Cerebellar cortex (tissue), 1 donor: Measurements from ENCODE around the gene MEGF8.
A peak's percentile ranks its signal among the peaks of the same experiment; 100 is the strongest.

ENCODE experiments used
- DNase-seq: peaks from one replicate; pipeline ENCODE4 v3.0.0-alpha.2; 2015; ENCODE audit warnings: low spot score

MEGF8 gene

DNA sequence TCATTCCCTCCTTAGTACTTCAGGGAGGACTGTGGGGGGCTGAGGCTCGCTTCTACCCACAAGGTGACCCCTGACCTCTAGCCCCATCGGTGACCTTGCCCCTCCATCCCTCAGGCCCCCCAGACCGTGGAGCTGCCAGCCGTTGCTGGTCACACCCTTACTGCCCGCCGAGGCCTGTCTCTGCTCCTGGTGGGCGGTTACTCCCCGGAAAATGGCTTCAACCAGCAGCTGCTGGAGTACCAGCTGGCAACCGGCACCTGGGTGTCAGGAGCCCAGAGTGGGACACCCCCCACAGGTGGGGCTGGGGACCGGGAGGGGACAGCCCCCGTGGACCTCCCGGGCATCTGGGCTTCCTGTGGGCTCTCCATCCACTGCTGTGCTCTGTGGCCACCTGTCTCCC is 31.9 kb downstream of the MEGF8 start:
- no peak for DNase-seq

DNA sequence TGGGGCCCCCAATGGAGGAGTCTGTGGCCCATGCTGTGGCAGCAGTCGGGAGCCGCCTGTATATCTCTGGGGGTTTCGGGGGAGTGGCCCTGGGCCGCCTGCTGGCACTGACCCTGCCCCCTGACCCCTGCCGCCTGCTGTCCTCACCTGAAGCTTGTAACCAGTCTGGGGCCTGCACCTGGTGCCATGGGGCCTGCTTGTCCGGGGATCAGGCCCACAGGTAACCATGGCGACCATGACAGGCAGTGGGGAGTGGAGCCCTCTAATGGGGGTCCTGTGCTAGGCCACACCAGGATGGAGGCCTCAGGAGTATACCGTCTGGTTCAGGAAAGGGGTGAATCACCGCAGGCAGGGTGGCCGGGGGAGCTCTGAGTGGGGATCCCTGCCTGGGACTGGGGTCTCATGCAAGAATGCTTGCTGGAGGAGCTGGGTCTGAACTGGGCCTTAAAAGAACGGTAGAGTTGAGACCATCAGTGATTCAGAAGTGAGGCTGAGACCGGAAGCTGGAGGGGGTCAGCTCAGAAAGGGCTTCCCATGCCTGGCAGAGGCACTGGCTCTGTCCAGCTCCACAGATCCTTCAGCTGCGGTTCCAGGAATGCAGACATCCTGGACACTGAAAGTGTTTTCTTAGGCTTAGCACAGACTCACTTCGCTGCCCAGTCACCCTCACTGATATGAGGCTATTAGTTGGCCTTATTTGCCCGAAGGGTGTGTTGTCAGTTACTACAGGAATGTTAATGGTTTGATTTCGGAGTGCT is 35.5 kb downstream of the MEGF8 start:
- no peak for DNase-seq

DNA sequence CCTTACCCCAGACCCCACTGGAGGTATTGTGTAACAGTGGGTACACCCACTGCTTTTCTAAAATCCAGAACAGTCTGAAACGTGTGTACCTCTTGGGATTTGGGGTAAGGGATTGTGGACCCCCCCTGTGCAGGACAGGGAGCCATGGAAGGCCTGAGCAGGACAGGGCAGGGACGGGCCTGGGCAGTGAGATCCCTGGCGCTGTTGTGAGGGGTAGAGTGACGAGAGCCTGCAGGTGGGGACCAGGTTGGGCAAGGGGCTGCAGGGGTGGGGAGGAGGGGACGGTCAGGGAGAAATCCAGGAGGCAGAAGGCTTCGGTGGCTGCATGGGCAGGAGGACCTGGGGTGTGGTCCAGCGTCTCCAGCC is 36.1 kb downstream of the MEGF8 start:
- DNase-seq: no peak

DNA sequence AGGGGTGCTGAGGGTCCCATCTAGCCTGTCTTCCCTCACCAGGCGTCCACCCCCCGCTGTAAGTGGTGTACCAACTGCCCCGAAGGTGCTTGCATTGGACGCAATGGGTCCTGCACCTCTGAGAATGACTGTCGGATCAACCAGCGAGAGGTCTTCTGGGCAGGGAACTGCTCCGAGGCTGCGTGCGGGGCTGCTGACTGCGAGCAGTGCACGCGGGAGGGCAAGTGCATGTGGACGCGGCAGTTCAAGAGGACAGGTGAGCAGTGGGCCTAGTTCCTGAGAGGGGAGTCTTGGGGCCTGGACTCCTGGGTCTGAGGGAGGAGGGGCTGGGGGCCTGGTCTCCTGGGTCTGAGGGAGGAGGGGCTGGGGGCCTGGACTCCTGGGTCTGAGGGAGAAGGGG is 36.9 kb downstream of the MEGF8 start:
- no peak for DNase-seq

DNA sequence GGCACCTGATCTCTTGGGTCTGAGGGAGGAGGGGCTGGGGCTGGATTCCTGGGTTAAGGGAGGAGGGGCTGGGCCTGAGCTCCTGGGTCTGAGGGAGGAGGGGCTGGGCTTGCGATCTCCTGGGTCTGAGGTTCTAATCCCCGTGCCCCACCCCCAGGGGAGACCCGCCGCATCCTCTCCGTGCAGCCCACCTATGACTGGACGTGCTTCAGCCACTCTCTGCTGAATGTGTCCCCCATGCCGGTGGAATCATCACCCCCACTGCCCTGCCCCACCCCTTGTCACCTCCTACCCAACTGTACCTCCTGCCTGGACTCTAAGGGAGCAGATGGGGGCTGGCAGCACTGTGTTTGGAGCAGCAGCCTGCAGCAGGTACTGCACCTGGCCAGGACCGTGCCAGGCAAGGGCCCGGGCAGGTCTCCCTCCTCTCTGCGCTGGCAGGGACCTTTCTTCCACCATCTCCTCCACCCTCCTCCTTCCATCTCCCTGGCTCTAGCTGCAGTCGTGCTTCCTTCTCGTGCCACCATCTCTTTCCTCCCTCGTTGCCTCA is 37.5 kb downstream of the MEGF8 start:
- no peak for DNase-seq

DNA sequence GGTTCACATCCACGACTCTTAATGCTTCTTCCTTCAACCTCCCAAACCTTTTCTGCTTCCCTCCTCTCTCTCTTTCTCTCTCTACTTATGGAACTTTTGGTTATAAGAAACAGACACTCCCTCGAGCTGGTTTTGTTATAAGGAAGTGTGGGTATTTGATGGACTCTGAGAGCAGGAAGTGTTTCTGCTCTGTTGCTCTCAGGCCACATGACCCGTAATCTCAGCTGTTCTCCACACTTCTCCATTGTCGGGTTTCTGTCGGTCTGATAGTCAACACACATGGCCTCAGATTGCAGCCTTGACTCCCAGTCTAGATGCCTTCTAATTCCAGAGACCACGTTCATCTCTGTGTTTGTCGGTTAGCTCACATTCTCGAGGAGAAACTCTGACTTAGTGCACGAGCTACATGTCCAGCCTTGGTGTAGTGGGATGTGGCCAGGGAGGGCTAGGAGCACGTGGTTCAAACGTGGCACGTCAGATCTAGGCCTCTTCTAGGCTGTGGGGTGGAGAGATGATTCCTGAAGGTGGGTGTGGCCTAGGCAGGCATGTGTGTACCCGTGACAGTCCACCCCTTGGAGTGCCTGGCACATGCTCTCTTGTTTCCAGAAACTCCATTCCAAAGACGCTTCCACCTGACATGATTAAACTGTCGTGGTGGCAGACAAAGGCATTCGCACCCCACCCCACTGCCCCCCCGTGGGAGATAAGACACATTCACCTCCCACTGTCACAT is 38.3 kb downstream of the MEGF8 start:
- DNase-seq: no peak

DNA sequence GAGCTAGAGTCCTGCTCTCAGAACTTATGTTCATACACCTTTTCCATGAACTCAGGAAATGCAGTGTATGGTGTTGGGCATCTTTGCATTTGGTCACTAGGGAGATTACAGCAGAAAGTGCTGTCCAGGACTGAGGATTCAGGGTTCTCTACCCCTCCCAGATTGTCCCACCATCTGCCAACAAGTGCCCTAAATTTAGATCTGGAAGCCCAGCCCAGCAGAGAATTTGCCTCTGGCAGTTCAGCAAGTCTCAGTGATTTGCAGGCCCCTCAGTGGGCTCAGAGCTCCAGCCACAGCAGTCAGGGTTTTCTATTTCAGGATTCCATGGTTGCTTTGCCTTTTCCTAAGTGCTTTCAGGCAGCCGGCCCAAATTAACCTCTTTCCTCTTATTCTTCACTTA is 41.2 kb downstream of the MEGF8 start:
- peak; percentile 91 for DNase-seq

DNA sequence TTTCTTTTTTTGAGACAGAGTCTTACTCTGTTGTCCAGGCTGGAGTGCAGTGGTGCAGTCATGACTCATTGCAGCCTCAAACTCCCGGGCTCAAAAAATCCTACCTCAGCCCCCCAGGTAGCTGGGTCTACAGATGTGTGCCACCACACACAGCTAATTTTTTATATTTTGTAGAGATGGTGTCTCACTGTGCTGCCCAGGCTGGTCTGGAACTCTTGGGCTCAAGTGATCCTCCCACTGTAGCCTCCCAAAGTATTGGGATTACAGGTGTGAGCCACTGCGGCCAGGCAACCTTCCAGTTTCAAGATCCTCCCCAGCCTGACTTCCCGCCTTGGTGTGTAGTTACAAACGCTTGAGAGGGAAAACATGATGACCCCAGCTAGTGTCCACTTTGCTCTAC is 42.5 kb downstream of the MEGF8 start:
- DNase-seq: no peak

DNA sequence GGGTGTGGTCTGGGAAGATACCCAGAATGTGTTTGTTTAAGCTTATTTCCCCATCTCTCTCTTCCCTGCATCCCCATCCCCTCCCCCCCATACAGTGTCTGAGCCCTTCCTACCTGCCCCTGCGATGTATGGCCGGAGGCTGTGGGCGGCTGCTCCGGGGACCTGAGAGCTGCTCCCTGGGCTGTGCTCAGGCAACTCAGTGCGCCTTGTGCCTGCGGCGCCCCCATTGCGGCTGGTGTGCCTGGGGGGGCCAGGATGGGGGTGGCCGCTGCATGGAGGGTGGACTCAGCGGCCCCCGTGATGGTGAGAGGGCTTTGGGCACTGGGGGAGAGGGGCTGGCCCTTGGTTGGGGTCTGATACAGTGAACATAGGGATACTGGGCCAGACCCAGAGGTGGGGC is 42.9 kb downstream of the MEGF8 start:
- no peak for DNase-seq

DNA sequence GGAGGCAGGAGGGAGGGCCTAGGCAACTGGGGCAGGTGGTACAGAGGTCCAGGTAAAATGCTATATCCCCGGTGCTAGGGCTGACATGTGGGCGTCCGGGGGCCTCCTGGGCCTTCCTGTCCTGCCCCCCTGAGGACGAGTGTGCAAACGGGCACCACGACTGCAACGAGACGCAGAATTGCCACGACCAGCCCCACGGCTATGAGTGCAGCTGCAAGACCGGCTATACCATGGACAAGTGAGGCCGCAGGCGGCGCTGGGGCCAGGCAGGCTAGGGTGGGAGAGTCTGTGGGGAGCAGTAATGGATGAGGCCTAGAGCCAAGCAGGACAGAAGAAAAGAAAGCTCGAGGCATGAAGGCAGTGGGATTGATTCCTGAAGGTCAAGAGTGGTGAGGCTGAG is 43.3 kb downstream of the MEGF8 start:
- no peak for DNase-seq

DNA sequence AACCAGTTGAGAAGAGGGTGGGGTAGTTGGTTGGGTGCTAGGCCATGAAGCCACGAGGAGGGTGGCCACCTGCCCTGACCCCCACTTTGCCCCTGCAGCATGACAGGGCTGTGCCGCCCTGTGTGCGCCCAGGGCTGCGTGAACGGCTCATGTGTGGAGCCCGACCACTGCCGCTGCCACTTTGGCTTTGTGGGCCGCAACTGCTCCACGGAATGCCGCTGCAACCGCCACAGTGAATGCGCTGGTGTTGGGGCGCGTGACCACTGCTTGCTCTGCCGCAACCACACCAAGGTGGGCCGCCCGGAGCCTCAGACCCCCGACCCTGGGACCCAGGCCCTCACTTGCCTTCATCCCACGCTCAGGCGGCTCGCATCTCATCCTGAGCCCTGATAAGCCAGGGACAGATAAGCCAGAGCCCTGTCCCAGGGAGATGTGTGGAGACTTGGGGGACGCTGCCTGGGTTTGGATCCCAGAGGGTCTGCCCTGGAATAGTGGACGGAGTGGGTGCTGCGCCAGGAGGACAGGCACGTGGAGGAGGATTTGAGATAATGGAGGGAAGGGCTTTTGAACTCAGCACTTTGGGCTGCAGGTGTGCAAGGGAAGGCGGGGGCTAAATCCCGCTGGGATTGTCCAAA is 44.1 kb downstream of the MEGF8 start:
- DNase-seq: no peak

DNA sequence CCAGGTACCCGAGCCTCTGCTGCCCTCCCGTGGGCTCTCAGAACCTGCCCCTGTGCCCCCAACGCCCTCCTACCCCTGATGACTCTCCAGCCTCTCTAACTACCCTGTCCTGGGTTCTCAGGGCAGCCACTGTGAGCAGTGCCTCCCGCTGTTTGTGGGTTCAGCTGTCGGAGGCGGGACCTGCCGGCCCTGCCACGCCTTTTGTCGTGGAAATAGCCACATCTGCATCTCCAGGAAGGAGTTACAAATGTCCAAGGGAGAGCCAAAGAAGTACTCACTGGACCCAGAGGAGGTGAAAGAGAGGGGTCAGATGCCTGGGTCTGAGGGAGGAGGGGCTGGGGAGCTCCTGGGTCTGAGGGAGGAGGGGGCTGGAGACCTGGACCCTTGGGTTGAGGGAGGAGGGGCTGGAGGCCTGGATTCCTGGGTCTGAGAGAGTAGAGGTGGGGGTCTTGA is 44.7 kb downstream of the MEGF8 start:
- DNase-seq: no peak

DNA sequence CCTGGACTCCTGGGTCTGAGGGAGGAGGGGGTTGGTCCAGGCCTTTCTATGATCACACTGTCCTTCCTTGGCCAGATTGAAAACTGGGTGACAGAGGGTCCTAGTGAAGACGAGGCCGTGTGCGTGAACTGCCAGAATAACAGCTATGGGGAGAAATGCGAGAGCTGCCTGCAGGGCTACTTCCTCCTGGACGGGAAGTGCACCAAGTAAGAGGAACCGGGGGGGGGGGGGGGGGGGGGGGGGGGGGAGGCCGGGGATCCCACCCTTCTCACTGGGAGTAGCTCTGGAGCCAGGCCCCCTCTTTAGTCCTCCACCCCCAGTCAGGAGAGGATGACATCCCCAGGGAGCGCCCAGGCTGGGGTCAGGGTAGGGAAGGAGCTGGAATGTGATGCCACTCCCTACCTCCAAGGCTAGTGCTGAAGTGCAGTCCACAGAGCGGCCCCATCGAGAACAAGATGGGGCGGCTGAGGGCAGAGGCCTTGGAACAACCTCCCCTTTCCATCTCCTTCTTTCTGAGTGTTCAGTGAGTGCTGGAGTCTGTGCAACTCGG is 45.3 kb downstream of the MEGF8 start:
- DNase-seq: no peak

DNA sequence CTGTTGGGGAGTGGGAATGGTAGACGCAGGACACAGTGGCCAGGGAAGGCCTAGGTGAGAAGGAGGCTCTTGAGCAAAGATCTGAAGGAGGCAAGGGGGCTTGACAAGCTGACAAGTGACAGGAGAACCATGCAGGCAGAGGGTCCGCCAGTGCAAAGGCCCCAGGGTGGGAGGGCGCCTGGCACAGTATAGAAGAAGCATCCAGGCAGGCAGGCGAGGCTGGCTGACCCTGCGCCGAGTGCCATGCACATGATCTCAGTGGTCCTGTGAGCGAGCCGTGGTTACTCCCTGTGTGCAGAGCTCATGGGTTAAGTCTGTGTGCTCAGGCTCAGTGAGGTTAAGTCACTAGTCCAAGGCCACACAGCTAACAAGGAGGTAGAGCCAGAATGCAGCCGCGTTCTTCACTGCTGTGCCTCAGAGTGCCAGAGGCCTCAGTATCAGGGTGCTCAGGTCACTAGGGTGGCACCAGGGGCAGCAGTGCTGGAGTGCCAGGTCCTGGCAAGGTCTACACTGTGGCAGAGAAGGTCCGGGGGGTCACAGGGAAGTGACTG is 49.5 kb downstream of the MEGF8 start:
- no peak for DNase-seq

DNA sequence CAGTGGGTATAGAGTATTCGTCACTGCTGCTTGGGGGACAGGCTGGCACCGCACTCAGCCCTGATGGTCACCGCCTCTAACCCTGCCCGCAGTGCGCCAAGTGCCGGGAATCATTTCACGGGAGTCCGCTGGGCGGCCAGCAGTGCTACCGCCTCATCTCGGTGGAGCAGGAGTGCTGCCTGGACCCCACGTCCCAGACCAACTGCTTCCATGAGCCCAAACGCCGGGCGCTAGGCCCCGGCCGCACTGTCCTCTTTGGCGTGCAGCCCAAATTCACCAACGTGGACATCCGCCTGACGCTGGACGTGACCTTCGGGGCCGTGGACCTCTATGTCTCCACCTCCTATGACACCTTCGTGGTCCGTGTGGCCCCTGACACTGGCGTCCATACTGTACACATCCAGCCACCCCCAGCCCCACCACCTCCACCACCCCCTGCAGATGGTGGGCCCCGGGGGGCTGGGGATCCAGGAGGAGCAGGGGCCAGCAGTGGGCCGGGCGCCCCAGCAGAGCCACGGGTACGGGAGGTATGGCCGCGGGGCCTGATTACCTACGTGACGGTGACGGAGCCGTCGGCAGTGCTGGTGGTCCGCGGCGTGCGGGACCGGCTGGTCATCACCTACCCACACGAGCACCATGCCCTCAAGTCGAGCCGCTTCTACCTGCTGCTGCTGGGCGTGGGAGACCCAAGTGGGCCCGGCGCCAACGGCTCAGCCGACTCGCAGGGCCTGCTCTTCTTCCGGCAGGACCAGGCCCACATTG is 50.2 kb downstream of the MEGF8 start:
- no peak for DNase-seq

DNA sequence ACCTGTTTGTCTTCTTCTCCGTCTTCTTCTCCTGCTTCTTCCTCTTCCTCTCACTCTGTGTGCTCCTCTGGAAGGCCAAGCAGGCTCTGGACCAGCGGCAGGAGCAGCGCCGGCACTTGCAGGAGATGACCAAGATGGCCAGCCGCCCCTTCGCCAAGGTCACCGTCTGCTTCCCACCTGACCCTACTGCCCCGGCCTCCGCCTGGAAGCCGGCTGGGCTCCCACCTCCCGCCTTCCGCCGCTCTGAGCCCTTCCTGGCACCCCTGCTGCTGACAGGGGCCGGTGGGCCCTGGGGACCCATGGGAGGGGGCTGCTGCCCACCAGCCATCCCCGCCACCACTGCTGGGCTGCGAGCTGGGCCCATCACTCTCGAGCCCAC is 50.7 kb downstream of the MEGF8 start:
- DNase-seq: no peak

DNA sequence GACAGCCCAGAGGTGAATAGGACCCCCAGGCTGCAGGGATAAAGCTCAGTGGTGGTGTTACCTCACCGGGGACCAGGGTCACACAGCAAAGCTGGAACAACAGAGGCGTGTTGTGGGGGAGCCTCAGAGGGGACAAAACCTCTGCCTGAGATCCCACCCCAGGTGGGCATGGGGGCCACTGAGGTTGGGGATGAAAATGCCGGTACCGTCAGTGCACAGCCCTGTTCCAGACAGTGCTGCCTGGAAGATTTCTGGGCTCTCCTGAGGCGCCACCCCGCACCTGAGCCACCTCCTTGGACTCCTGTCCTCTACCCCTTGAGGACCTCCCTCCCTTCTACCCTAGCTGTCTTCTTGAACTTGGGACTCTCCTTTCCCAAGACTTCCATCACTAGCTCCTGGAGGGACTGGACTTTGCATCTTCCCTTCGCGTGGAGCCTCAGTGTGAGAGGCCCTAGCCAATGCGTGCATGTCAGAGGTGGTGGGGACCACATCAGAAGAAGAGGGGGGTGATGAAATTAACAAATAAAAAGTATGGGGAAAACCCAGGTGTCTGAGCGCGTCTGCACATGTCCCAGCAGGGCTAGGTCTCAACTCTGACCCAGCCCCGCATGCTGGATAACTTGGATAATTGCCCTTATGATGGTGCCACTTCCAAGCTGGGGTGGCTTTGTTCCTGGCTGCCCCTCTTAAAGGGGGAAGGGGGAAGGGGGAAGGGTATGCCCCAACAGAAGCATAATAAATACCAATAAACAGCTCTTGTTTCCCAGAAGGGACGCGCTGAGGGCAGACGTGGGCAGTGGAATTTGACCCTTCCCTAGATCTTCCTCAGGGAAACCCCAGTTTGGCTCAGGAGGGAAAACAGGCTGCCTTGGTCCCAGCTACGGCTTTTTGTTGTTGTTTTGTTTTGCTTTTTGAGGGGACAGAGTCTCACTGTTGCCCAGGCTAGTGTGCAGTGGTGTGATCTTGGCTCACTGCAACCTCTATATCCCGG is 53.1 kb downstream of the MEGF8 start:
- DNase-seq: no peak

DNA sequence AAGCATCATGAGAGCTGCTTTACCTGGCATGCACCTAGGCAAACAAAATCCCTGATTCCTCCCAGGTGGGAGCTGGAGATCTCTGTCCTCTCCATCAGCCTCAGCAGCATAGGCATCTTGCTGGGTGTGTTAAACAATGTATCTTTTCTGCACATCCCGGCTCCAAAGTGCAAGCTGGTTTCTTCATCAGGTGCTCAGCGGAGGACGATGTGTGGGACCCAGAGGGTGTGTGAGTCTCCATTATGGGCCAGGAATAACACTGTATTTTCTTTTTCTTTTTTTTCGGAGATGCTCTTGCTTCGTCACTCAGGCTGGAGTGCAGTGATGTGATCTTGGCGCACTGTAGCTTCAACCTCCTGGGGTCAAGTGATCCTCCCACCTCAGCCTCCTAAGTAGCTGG is 54.7 kb downstream of the MEGF8 start:
- no peak for DNase-seq

DNA sequence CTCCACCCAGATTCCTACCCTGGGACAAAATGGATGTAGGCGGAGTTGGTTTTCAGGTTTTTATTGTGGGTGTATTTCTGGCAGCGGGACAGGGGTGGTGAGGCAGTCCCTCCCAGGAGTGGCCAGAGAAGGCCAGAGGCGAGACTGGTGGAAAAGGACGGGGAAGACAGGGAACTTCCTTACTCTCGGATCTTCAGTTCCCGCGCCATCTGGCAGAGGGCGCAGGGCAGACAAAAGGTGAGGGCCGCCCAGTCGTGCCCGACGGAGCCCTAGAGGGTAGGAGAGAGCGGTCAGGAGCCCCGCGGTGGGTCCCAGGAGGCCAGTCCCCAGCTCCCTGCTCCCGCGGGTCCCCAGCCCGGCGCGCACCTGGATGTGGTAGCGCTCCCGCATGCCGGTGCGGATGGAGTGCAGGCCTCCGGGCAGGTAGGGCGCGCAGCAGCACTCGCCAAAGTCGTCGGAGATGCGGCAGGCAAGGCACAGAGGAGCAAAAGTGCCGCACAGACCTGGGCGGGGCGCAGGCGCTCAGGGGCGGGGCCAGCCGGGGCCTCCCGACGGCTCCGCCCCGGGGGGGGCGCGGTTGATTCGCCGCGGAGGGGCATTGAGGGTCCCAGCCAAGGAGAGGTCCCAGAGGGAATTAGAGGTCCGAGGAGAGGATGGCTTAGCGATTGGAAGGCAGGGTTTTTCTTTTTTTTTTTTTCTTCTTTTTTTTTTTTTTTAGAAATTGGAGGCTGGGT is 61.7 kb downstream of the MEGF8 start:
- DNase-seq: peak; percentile 66
